HEK293T (cell line): Measurements from ENCODE around the gene DCP2.

Experiments
- CTCF ChIA-PET: fragments of 350-600 bp; formaldehyde crosslinking; extraction: SDS; loops from one replicate; lab custom pipeline; 2021; ENCODE audit warnings: antibody characterized with exemption, inconsistent platforms; lab: Yijun Ruan, JAX
- POLR2A ChIA-PET: fragments of 350-600 bp; formaldehyde crosslinking; extraction: SDS; loops from one replicate; lab custom pipeline; 2020; ENCODE audit warnings: antibody characterized with exemption, inconsistent platforms; lab: Yijun Ruan, JAX
- DNase-seq: peaks from one replicate; pipeline ENCODE4 v3.0.0; 2012; ENCODE audit warnings: mixed read lengths; ENCODE audit errors: extremely low spot score
- ARNT ChIP-seq: fragments of 450-650 bp; IDR thresholded peaks from 2 replicates; pipeline ENCODE4 v1.6.1; 2017; ENCODE audit warnings: mild to moderate bottlenecking
- BHLHE40 ChIP-seq: fragments of 450-650 bp; IDR thresholded peaks from 2 replicates; pipeline ENCODE4 v1.6.1; 2016; ENCODE audit warnings: mild to moderate bottlenecking, moderate library complexity, borderline replicate concordance
- CTBP1 ChIP-seq: fragments of 450-650 bp; IDR thresholded peaks from 2 replicates; pipeline ENCODE4 v1.6.1; 2016; ENCODE audit warnings: borderline replicate concordance
- ELF4 ChIP-seq: fragments of 450-650 bp; IDR thresholded peaks from 2 replicates; pipeline ENCODE4 v1.6.1; 2017; ENCODE audit warnings: antibody characterized with exemption
- FOXA1 ChIP-seq: fragments of 450-650 bp; IDR thresholded peaks from 2 replicates; pipeline ENCODE4 v1.6.1; 2016; ENCODE audit warnings: mild to moderate bottlenecking
- FOXK2 ChIP-seq: fragments of 450-650 bp; IDR thresholded peaks from 2 replicates; pipeline ENCODE4 v1.6.1; 2016; ENCODE audit warnings: mild to moderate bottlenecking
- FOXM1 ChIP-seq: fragments of 450-650 bp; IDR thresholded peaks from 2 replicates; pipeline ENCODE4 v1.6.1; 2017; ENCODE audit warnings: mild to moderate bottlenecking, borderline replicate concordance
- HDGF ChIP-seq: fragments of 450-650 bp; IDR thresholded peaks from 2 replicates; pipeline ENCODE4 v1.6.1; 2017; ENCODE audit warnings: antibody characterized with exemption, borderline replicate concordance
- L3MBTL2 ChIP-seq: fragments of 450-650 bp; conservative IDR thresholded peaks from 2 replicates; pipeline ENCODE4 v1.6.1; 2016; ENCODE audit warnings: mild to moderate bottlenecking
- LEF1 ChIP-seq: fragments of 450-650 bp; IDR thresholded peaks from 2 replicates; pipeline ENCODE4 v1.6.1; 2017; ENCODE audit warnings: mild to moderate bottlenecking, borderline replicate concordance
- NFRKB ChIP-seq: fragments of 450-650 bp; IDR thresholded peaks from 2 replicates; pipeline ENCODE4 v1.6.1; 2016; ENCODE audit warnings: mild to moderate bottlenecking, moderate library complexity
- PKNOX1 ChIP-seq: fragments of 450-650 bp; IDR thresholded peaks from 2 replicates; pipeline ENCODE4 v1.6.1; 2016
- SP1 ChIP-seq: fragments of 450-650 bp; IDR thresholded peaks from 2 replicates; pipeline ENCODE4 v1.6.1; 2017
- SUZ12 ChIP-seq: fragments of 450-650 bp; IDR thresholded peaks from 2 replicates; pipeline ENCODE4 v1.6.1; 2016; ENCODE audit warnings: mild to moderate bottlenecking
- TARDBP ChIP-seq: fragments of 450-650 bp; IDR thresholded peaks from 2 replicates; pipeline ENCODE4 v1.6.1; 2016
- ZNF384 ChIP-seq: fragments of 450-650 bp; IDR thresholded peaks from 2 replicates; pipeline ENCODE4 v1.6.1; 2016

Gene DCP2

GRCh38 chr5:113047733-113048652 lies 71.4 kb downstream of the DCP2 start:
- POLR2A ChIA-PET = no interaction called here
- CTCF ChIA-PET = interaction anchor here (0.6 kb wide), 1 partner anchor 284 kb away, joined by 3 read pairs; no protein-coding TSS in a partner anchor
- TF ChIP-seq HDGF (no peak), ELF4 (no peak), ARNT (no peak), NFRKB (no peak)
- DNase-seq = no peak

GRCh38 chr5:113048931-113049330 lies 72.3 kb downstream of the DCP2 start:
- CTCF ChIA-PET = no interaction called here
- POLR2A ChIA-PET = no interaction called here
- DNase-seq = no peak
- TF ChIP-seq HDGF (no peak), TARDBP (no peak), FOXK2 (no peak), ZNF384 (no peak), CTBP1 (no peak)

- no peak for TF ChIP-seq SUZ12
- TF ChIP-seq ZNF384 = no peak
- TF ChIP-seq NFRKB = no peak
- no peak for TF ChIP-seq TARDBP
- TF ChIP-seq FOXM1 = no peak
- no peak for TF ChIP-seq CTBP1
- no peak for TF ChIP-seq BHLHE40
- TF ChIP-seq SP1 = no peak
- no peak for TF ChIP-seq FOXK2
- TF ChIP-seq ELF4 = no peak
- TF ChIP-seq PKNOX1 = no peak
- TF ChIP-seq ARNT = no peak
- TF ChIP-seq L3MBTL2 = no peak
- DNase-seq = no peak
- POLR2A ChIA-PET = no interaction called here
- CTCF ChIA-PET = interaction anchor here (0.7 kb wide), 1 partner anchor 254 kb away, joined by 3 read pairs; no protein-coding TSS in a partner anchor
Measured at GRCh38 chr5:113050721-113051382, 74.3 kb downstream of the DCP2 start.

- TF ChIP-seq HDGF (no peak), SUZ12 (no peak), L3MBTL2 (no peak), TARDBP (no peak)
- ChIA-PET CTCF (interaction anchor here (0.9 kb wide), 1 partner anchor 109 kb away, joined by 3 read pairs; no protein-coding TSS in a partner anchor), POLR2A (no interaction called here)
- DNase-seq = no peak
Measured at GRCh38 chr5:113052041-113052795, 75.6 kb downstream of the DCP2 start.

GRCh38 chr5:113053511-113053995 lies 77.0 kb downstream of the DCP2 start:
- DNase-seq = no peak
- CTCF ChIA-PET = interaction anchor here (0.5 to 1.3 kb wide), 2 partner anchors 13 to 20 kb away, joined by 3 read pairs; no protein-coding TSS in a partner anchor
- POLR2A ChIA-PET = no interaction called here
- TF ChIP-seq LEF1 = no peak
- TF ChIP-seq FOXA1 = no peak
- no peak for TF ChIP-seq HDGF
- no peak for TF ChIP-seq SUZ12
- TF ChIP-seq L3MBTL2 = no peak
- TF ChIP-seq ZNF384 = no peak
- no peak for TF ChIP-seq FOXK2
- no peak for TF ChIP-seq SP1
- no peak for TF ChIP-seq ELF4
- no peak for TF ChIP-seq NFRKB
- TF ChIP-seq BHLHE40 = no peak

- no peak for TF ChIP-seq HDGF
- TF ChIP-seq PKNOX1 = no peak
- TF ChIP-seq CTBP1 = no peak
- no peak for TF ChIP-seq BHLHE40
- no peak for TF ChIP-seq LEF1
- TF ChIP-seq ELF4 = no peak
- no peak for TF ChIP-seq TARDBP
- no peak for TF ChIP-seq ARNT
- no peak for TF ChIP-seq FOXK2
- TF ChIP-seq SP1 = no peak
- no peak for TF ChIP-seq FOXM1
- no peak for TF ChIP-seq L3MBTL2
- TF ChIP-seq NFRKB = no peak
- no peak for TF ChIP-seq SUZ12
- TF ChIP-seq FOXA1 = no peak
- TF ChIP-seq ZNF384 = no peak
- POLR2A ChIA-PET = no interaction called here
- CTCF ChIA-PET = no interaction called here
Measured at GRCh38 chr5:113054899-113055298, 78.3 kb downstream of the DCP2 start.

More at GRCh38 chr5:113054899-113055298, 78.3 kb downstream of the DCP2 start:
- DNase-seq = no peak
